ENCODE measurements around the gene ADAT2.

GRCh38 chr6:143402721-143403336, 47.7 kb downstream of the ADAT2 start:
- TF ChIP-seq EZH2 (IDR thresholded peaks at IDR 0.05) (no peak), POLR2AphosphoS5 (IDR thresholded peaks at IDR 0.05; ENCODE audit: borderline replicate concordance, low read depth, low read length) (no peak)

Measured in SK-N-MC (cell line).